GM12878 (cell line): ENCODE measurements around the gene GOLIM4. TPM values are rescaled to one million over a fixed set of nuclear protein-coding genes. Genes with fewer than 3 reads are reported as not detected.

Experiments used
- ATAC-seq: fragments of 200-7000 bp; cut with Tn5 transposase; 3 replicates; pipeline ENCODE4 v1.9.1; 2020; ENCODE audit warnings: mild to moderate bottlenecking, moderate library complexity
- BruUV-seq: library from RNA; stranded (reverse); fragments of 400-500 nt; replicated peaks from 2 replicates; lab custom pipeline; 2021; lab: Mats Ljungman, UMichigan
- CTCF ChIA-PET: fragments of 300-600 bp; sonication (Branson Sonifier 250); formaldehyde crosslinking; extraction: SDS; loops from one replicate; lab custom pipeline; 2021; ENCODE audit warnings: inconsistent platforms; lab: Yijun Ruan, JAX
- POLR2A ChIA-PET: fragments of 350-600 bp; formaldehyde crosslinking; extraction: SDS; loops from one replicate; lab custom pipeline; 2021; ENCODE audit warnings: inconsistent platforms; lab: Charles Lee
- RAD21 ChIA-PET: fragments of 300-600 bp; sonication (Branson Sonifier 250); formaldehyde crosslinking; loops from one replicate; lab custom pipeline; 2023; ENCODE audit warnings: antibody characterized with exemption; ENCODE audit not compliant: unreplicated experiment; lab: Charles Lee
- SMC1A ChIA-PET: fragments of 300-600 bp; sonication (Branson Sonifier 250); formaldehyde crosslinking; loops from one replicate; lab custom pipeline; 2023; ENCODE audit not compliant: unreplicated experiment, uncharacterized antibody; lab: Charles Lee
- DNase-seq: peaks from one replicate; pipeline ENCODE4 v3.0.0-alpha.2; 2011; ENCODE audit warnings: low read depth, low spot score
- FAIRE-seq: peaks from 3 replicates; lab custom pipeline; 2011; peaks lifted over from hg19 to GRCh38; lab: Jason Lieb, UNC
- H2AFZ ChIP-seq: 2 replicates; pipeline ENCODE4 v1.6.0; 2011; ENCODE audit warnings: low read depth, low read length, control low read depth; ENCODE audit not compliant: control insufficient read depth
- H3K27ac ChIP-seq: 2 replicates; pipeline ENCODE4 v1.5.1; 2011; ENCODE audit warnings: control low read depth; ENCODE audit not compliant: control insufficient read depth, insufficient read depth
- H3K27me3 ChIP-seq, 2 experiments: replicated peaks in 1 of 2; 2 replicates each; pipeline versions ENCODE4 v1.6.0 to v1.6.1; 2011; ENCODE audit warnings: low read length in 1 of 2; ENCODE audit not compliant: control insufficient read depth in 2 of 2, insufficient read depth in 2 of 2
- H3K36me3 ChIP-seq, 2 experiments: 2 replicates each; pipeline ENCODE4 v1.5.1; 2011; ENCODE audit warnings: low read length in 1 of 2; ENCODE audit not compliant: control insufficient read depth in 2 of 2, insufficient read depth in 2 of 2
- H3K4me1 ChIP-seq: 2 replicates; pipeline ENCODE4 v1.6.1; 2011; ENCODE audit warnings: mild to moderate bottlenecking, low read length, moderate library complexity, mixed read lengths; ENCODE audit not compliant: control insufficient read depth, insufficient read depth
- H3K4me2 ChIP-seq: 2 replicates; pipeline ENCODE4 v1.6.0; 2011; ENCODE audit warnings: control low read depth; ENCODE audit not compliant: control insufficient read depth, insufficient read depth
- H3K4me3 ChIP-seq: fragments of 200-600 bp; sonication (generic); 2 replicates; pipeline ENCODE4 v1.5.1; 2016
- H3K79me2 ChIP-seq: 2 replicates; pipeline ENCODE4 v1.6.0; 2011; ENCODE audit warnings: low read length; ENCODE audit not compliant: control insufficient read depth, insufficient read depth
- H3K9ac ChIP-seq: 2 replicates; pipeline ENCODE4 v1.8.0; 2011; ENCODE audit warnings: low read length, control low read depth, mixed read lengths; ENCODE audit not compliant: control insufficient read depth, insufficient read depth
- H3K9me3 ChIP-seq: replicated peaks from 3 replicates; pipeline ENCODE4 v1.5.1; 2011; ENCODE audit warnings: mild to moderate bottlenecking, low read length; ENCODE audit not compliant: control insufficient read depth, insufficient read depth
- H4K20me1 ChIP-seq: 2 replicates; pipeline ENCODE4 v1.6.0; 2011; ENCODE audit not compliant: control insufficient read depth, insufficient read depth
- CBX3 ChIP-seq: fragments of 200-600 bp; sonication (generic); IDR thresholded peaks from 2 replicates; pipeline ENCODE4 v1.6.1; 2016; ENCODE audit warnings: low read depth, borderline replicate concordance
- EGR1 ChIP-seq, 2 experiments: IDR thresholded peaks; 1 replicate in 1 of 2; 2 replicates in 1 of 2; pipeline ENCODE4 v1.6.1; 2011 to 2012; ENCODE audit warnings: low read depth in 2 of 2, low read length in 2 of 2, borderline replicate concordance in 1 of 2, mild to moderate bottlenecking in 1 of 2, moderate library complexity in 1 of 2
- HSF1 ChIP-seq: fragments of 150-350 bp; IDR thresholded peaks from 2 replicates; pipeline ENCODE4 v1.6.1; 2014; ENCODE audit warnings: mild to moderate bottlenecking, low read depth, low read length
- PRDM15 ChIP-seq: fragments of 450-650 bp; formaldehyde crosslinking; IDR thresholded peaks from 2 replicates; pipeline ENCODE4 v1.4.0; 2020; ENCODE audit warnings: mild to moderate bottlenecking, moderate library complexity
- TAF1 ChIP-seq: IDR thresholded peaks from 2 replicates; pipeline ENCODE4 v1.6.1; 2011; ENCODE audit warnings: mild to moderate bottlenecking, low read depth, low read length, borderline replicate concordance
- TARDBP ChIP-seq: IDR thresholded peaks from 2 replicates; pipeline ENCODE4 v1.6.1; 2016; ENCODE audit warnings: borderline replicate concordance
- USF1 ChIP-seq: IDR thresholded peaks from 2 replicates; pipeline ENCODE4 v1.6.1; 2011; ENCODE audit warnings: borderline replicate concordance, low read depth, mild to moderate bottlenecking, moderate library complexity, mixed read lengths, low read length; ENCODE audit not compliant: insufficient read depth; ENCODE audit errors: extremely low read length
- ZBTB11 ChIP-seq: fragments of 450-650 bp; formaldehyde crosslinking; IDR thresholded peaks from 2 replicates; pipeline ENCODE4 v1.5.0; 2022; ENCODE audit warnings: mild to moderate bottlenecking, missing genetic modification characterization
- ZNF592 ChIP-seq: fragments of 450-650 bp; IDR thresholded peaks from 2 replicates; pipeline ENCODE4 v1.6.1; 2017; ENCODE audit warnings: mild to moderate bottlenecking, moderate library complexity
- WGBS: methylation state at CpG from one replicate; pipeline ENCODE4 v1.1.6; 2016; ENCODE audit warnings: low lambda C conversion rate; ENCODE audit not compliant: insufficient replicate concordance, insufficient coverage; ENCODE audit errors: missing lambda C conversion rate; 5-methylcytosine and 5-hydroxymethylcytosine counted together
- in situ Hi-C: fragments of 300-500 bp; cut with MboI; formaldehyde crosslinking; loops from 9 replicates; pipeline ENCODE4 v1.14.3; 2018; ENCODE audit warnings: mixed read lengths
- intact Hi-C: fragments of 100-400 bp; cut with micrococcal nuclease; formaldehyde crosslinking; loops from one replicate; pipeline ENCODE4 v1.14.2; 2022; ENCODE audit not compliant: unreplicated experiment
- polyA plus RNA-seq, 11 experiments: library from polyadenylated mRNA; depleted of rRNA in 4 of 11; unstranded in 6 of 11; stranded (reverse) in 5 of 11; fragments of >200 nt; fragmentation: Nextera tagmentation in 4 of 11; fragmentation: Illumina TruSeq in 1 of 11; extraction: Ambion mirVana in 4 of 11; extraction: Trizol in 1 of 11; gene quantifications; 1 replicate in 1 of 11; 2 replicates in 10 of 11; pipeline versions ENCODE4 v1.2.1 to v1.2.3, GENCODE V29; 2011 to 2016; ENCODE audit warnings: inconsistent platforms in 2 of 11, missing spikeins in 2 of 11, low read depth in 1 of 11
- total RNA-seq, 4 experiments: library from RNA; depleted of rRNA in 3 of 4; stranded (reverse); fragments of >200 nt in 3 of 4; fragmentation: Illumina TruSeq in 1 of 4; extraction: Trizol in 1 of 4; gene quantifications; 2 replicates each; pipeline versions ENCODE4 v1.2.1 to v1.2.3, GENCODE V29; 2013 to 2021

The GOLIM4 gene
- total and polyA plus RNA-seq, 10 of the 15 experiments (the other 5 are each of a cell fraction or from before 2014, with no cell fraction given) = 11.1 to 32.4 (median 19.3) TPM

- H3K9ac ChIP-seq = no peak overlapping the region
- no TSS peak for BruUV-seq
- CTCF ChIA-PET = no interaction called here
- H3K4me1 ChIP-seq = no peaks in the 10 kb centered on the region
- no peaks in the 10 kb centered on the region; the same call in 2 of the 3 replicates for H3K9me3 ChIP-seq
- ATAC-seq (no peak), FAIRE-seq (no peak), DNase-seq (no peak)
- H4K20me1 ChIP-seq = no peaks in the 10 kb centered on the region
- H3K27ac ChIP-seq = no peak overlapping the region
- SMC1A ChIA-PET = no interaction called here
- H3K79me2 ChIP-seq = no peaks in the 10 kb centered on the region
- no peak overlapping the region for H2AFZ ChIP-seq
- H3K36me3 ChIP-seq = no peaks in the 10 kb centered on the region
- POLR2A ChIA-PET = no interaction called here
- in situ Hi-C loops = no loop called here
- H3K4me2 ChIP-seq = no peak overlapping the region
- 91% methylated on average over 1 of the region's 1 CpG for WGBS
- H3K4me3 ChIP-seq = no peak overlapping the region
- RAD21 ChIA-PET = no interaction called here
- intact Hi-C loops = no loop called here
- no peaks in the 10 kb centered on the region for H3K27me3 ChIP-seq
- TF ChIP-seq TAF1 (no peak), TARDBP (no peak), ZNF592 (no peak), PRDM15 (CRISPR knock-in tag) (no peak), HSF1 (no peak), CBX3 (no peak), USF1 (no peak), EGR1 (IDR thresholded peaks at IDR 0.05; ENCODE audit: borderline replicate concordance in 1 of 2, low read depth in 2 of 2, low read length in 2 of 2) (no peak), ZBTB11 (CRISPR knock-in tag) (no peak)
These were observed 31.7 kb upstream of the GOLIM4 start for GRCh38 chr3:168127466-168127865.
